Neural cell (in vitro differentiated cells): ENCODE measurements around the gene MPLKIP. TPM values are rescaled to one million over a fixed set of nuclear protein-coding genes. Genes with fewer than 3 reads are reported as not detected.

ENCODE experiments used
- H2AFZ ChIP-seq: fragments of 200-600, 300-800 bp; sonication (generic), shearing (Covaris generic); 2 replicates; pipeline ENCODE4 v1.6.0; 2014; ENCODE audit warnings: low read depth, mild to moderate bottlenecking, antibody characterized with exemption, low read length, moderate library complexity
- H3F3A ChIP-seq: fragments of 200-600 bp; shearing (Covaris generic); 2 replicates; pipeline ENCODE4 v1.6.1; 2016; ENCODE audit warnings: mild to moderate bottlenecking, moderate library complexity, mixed read lengths, antibody characterized with exemption, low read length; ENCODE audit not compliant: insufficient read depth, poor library complexity, severe bottlenecking
- H3K27ac ChIP-seq: fragments of 200-600, 300-800 bp; sonication (generic), shearing (Covaris generic); 2 replicates; pipeline ENCODE4 v1.5.1; 2014; ENCODE audit warnings: mild to moderate bottlenecking, low read length, moderate library complexity
- H3K27me3 ChIP-seq: fragments of 300-800, 200-600 bp; sonication (generic), shearing (Covaris generic); 2 replicates; pipeline ENCODE4 v1.6.0; 2014; ENCODE audit warnings: mild to moderate bottlenecking, low read depth, low read length, moderate library complexity; ENCODE audit not compliant: insufficient read depth
- H3K36me3 ChIP-seq: fragments of 300-800, 200-600 bp; sonication (generic), shearing (Covaris generic); 2 replicates; pipeline ENCODE4 v1.5.1; 2014; ENCODE audit warnings: mild to moderate bottlenecking, antibody characterized with exemption, low read length, moderate library complexity; ENCODE audit not compliant: insufficient read depth
- H3K4me2 ChIP-seq: fragments of 300-800, 200-600 bp; sonication (generic), shearing (Covaris generic); 2 replicates; pipeline ENCODE4 v1.6.0; 2014; ENCODE audit warnings: mild to moderate bottlenecking, low read length
- H3K4me3 ChIP-seq: fragments of 300-800, 200-600 bp; sonication (generic), shearing (Covaris generic); 2 replicates; pipeline ENCODE4 v1.5.1; 2014; ENCODE audit warnings: mild to moderate bottlenecking, low read length, moderate library complexity
- H3K79me2 ChIP-seq: fragments of 200-600 bp; shearing (Covaris generic); replicated peaks from 2 replicates; pipeline ENCODE4 v1.6.0; 2014; ENCODE audit warnings: mild to moderate bottlenecking, low read length, moderate library complexity; ENCODE audit not compliant: insufficient read depth
- H3K9ac ChIP-seq: fragments of 300-800, 200-600 bp; sonication (generic), shearing (Covaris generic); 2 replicates; pipeline ENCODE4 v1.6.1; 2016; ENCODE audit warnings: mild to moderate bottlenecking, low read length, mixed read lengths
- H3K9me2 ChIP-seq: fragments of 200-600 bp; shearing (Covaris generic); 2 replicates; pipeline ENCODE4 v1.6.1; 2016; ENCODE audit warnings: mild to moderate bottlenecking, low read length, mixed read lengths; ENCODE audit not compliant: insufficient read depth
- H3K9me3 ChIP-seq: fragments of 200-600, 300-800 bp; sonication (generic), shearing (Covaris generic); 2 replicates; pipeline ENCODE4 v1.6.1; 2016; ENCODE audit warnings: mild to moderate bottlenecking, mixed run types, low read length, moderate library complexity, mixed read lengths
- H4K20me1 ChIP-seq: fragments of 200-600 bp; shearing (Covaris generic); 2 replicates; pipeline ENCODE4 v1.6.1; 2016; ENCODE audit warnings: mild to moderate bottlenecking, mixed run types; ENCODE audit not compliant: insufficient read depth
- EP300 ChIP-seq: fragments of 450-650 bp; conservative IDR thresholded peaks from 2 replicates; pipeline ENCODE4 v1.6.1; 2014; ENCODE audit warnings: antibody characterized with exemption, mild to moderate bottlenecking, moderate library complexity; ENCODE audit not compliant: poor library complexity, severe bottlenecking
- EZH2 ChIP-seq: fragments of 200-600, 300-800 bp; shearing (Covaris generic), sonication (generic); IDR thresholded peaks from 2 replicates; pipeline ENCODE4 v1.6.1; 2014; ENCODE audit warnings: antibody characterized with exemption, low read length, borderline replicate concordance, mild to moderate bottlenecking; ENCODE audit not compliant: insufficient read depth, poor library complexity, severe bottlenecking
- MXI1 ChIP-seq: fragments of 450-650 bp; conservative IDR thresholded peaks from 2 replicates; pipeline ENCODE4 v1.6.1; 2014; ENCODE audit warnings: antibody characterized with exemption, mild to moderate bottlenecking; ENCODE audit not compliant: poor library complexity, severe bottlenecking
- POLR2AphosphoS5 ChIP-seq: IDR thresholded peaks from 2 replicates; pipeline ENCODE4 v1.6.1; 2012
- RAD21 ChIP-seq: fragments of 450-650 bp; conservative IDR thresholded peaks from 2 replicates; pipeline ENCODE4 v1.6.1; 2014; ENCODE audit warnings: antibody characterized with exemption, mild to moderate bottlenecking, moderate library complexity
- SMC3 ChIP-seq: fragments of 450-650 bp; conservative IDR thresholded peaks from 2 replicates; pipeline ENCODE4 v1.6.1; 2014; ENCODE audit warnings: antibody characterized with exemption, mild to moderate bottlenecking, moderate library complexity; ENCODE audit not compliant: poor library complexity
- TAF1 ChIP-seq: IDR thresholded peaks from 2 replicates; pipeline ENCODE4 v1.6.1; 2012; ENCODE audit warnings: low read depth
- polyA plus RNA-seq: library from polyadenylated mRNA; depleted of rRNA; stranded (reverse); fragments of >200 nt; gene quantifications from 2 replicates; pipeline ENCODE4 v1.2.3, GENCODE V29; 2014
- TF ChIP-seq, protein P1 (sequence below): IDR thresholded peaks from 2 replicates; pipeline ENCODE4 v1.6.1; 2012; ENCODE audit warnings: borderline replicate concordance
- TF ChIP-seq, protein P2 (sequence below): fragments of 450-650 bp; IDR thresholded peaks from 2 replicates; pipeline ENCODE4 v1.5.1; 2014; ENCODE audit warnings: antibody characterized with exemption, mild to moderate bottlenecking, moderate library complexity; ENCODE audit not compliant: poor library complexity, severe bottlenecking

The MPLKIP gene
- polyA plus RNA-seq, 1 donor from 2014 or later = 54.6 TPM

GRCh38 chr7:40101201-40101600, 33.2 kb downstream of the MPLKIP start:
- no peak overlapping the region for H3K4me3 ChIP-seq
- no peaks in the 10 kb centered on the region for H3K9me2 ChIP-seq
- H3K27ac ChIP-seq = no peak overlapping the region
- H3K27me3 ChIP-seq = no peaks in the 10 kb centered on the region
- H3K9me3 ChIP-seq = no peaks in the 10 kb centered on the region
- H3F3A ChIP-seq = no peaks in the 10 kb centered on the region
- H3K79me2 ChIP-seq = no peaks in the 10 kb centered on the region
- H4K20me1 ChIP-seq = no peaks in the 10 kb centered on the region
- H3K4me2 ChIP-seq = no peak overlapping the region
- no peak for TF ChIP-seq RAD21
- TF ChIP-seq, protein P1, sequence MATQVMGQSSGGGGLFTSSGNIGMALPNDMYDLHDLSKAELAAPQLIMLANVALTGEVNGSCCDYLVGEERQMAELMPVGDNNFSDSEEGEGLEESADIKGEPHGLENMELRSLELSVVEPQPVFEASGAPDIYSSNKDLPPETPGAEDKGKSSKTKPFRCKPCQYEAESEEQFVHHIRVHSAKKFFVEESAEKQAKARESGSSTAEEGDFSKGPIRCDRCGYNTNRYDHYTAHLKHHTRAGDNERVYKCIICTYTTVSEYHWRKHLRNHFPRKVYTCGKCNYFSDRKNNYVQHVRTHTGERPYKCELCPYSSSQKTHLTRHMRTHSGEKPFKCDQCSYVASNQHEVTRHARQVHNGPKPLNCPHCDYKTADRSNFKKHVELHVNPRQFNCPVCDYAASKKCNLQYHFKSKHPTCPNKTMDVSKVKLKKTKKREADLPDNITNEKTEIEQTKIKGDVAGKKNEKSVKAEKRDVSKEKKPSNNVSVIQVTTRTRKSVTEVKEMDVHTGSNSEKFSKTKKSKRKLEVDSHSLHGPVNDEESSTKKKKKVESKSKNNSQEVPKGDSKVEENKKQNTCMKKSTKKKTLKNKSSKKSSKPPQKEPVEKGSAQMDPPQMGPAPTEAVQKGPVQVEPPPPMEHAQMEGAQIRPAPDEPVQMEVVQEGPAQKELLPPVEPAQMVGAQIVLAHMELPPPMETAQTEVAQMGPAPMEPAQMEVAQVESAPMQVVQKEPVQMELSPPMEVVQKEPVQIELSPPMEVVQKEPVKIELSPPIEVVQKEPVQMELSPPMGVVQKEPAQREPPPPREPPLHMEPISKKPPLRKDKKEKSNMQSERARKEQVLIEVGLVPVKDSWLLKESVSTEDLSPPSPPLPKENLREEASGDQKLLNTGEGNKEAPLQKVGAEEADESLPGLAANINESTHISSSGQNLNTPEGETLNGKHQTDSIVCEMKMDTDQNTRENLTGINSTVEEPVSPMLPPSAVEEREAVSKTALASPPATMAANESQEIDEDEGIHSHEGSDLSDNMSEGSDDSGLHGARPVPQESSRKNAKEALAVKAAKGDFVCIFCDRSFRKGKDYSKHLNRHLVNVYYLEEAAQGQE = no peak
- TF ChIP-seq EZH2 = no peak
- TF ChIP-seq EP300 = no peak
- TF ChIP-seq, protein P2, sequence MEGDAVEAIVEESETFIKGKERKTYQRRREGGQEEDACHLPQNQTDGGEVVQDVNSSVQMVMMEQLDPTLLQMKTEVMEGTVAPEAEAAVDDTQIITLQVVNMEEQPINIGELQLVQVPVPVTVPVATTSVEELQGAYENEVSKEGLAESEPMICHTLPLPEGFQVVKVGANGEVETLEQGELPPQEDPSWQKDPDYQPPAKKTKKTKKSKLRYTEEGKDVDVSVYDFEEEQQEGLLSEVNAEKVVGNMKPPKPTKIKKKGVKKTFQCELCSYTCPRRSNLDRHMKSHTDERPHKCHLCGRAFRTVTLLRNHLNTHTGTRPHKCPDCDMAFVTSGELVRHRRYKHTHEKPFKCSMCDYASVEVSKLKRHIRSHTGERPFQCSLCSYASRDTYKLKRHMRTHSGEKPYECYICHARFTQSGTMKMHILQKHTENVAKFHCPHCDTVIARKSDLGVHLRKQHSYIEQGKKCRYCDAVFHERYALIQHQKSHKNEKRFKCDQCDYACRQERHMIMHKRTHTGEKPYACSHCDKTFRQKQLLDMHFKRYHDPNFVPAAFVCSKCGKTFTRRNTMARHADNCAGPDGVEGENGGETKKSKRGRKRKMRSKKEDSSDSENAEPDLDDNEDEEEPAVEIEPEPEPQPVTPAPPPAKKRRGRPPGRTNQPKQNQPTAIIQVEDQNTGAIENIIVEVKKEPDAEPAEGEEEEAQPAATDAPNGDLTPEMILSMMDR = no peak
- no peak for TF ChIP-seq POLR2AphosphoS5
- TF ChIP-seq SMC3 = no peak
- TF ChIP-seq TAF1 = no peak
- TF ChIP-seq MXI1 = no peak
- no peak overlapping the region for H2AFZ ChIP-seq
- no peaks in the 10 kb centered on the region for H3K36me3 ChIP-seq
- no peak overlapping the region for H3K9ac ChIP-seq

DNA sequence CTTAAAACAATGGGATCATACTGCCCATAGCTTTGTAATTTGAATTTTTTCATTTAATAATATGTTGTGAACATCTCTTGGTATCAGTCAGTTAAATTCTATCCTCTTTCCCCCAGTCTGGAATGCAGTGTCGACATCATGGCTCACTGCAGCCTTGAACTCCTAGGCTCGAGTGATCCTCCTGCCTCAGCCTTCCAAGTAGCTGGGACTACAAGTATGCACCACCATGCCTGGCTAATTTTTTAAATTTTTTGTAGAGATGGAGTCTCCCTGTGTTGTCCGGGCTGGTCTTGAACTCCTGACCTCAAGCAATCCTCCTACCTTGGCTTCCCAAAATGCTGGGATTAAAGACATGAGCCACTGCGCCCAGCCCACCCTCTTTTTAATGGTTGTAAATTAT, 34.6 kb downstream of the MPLKIP start:
- H3K36me3 ChIP-seq = peaks cover 11% of the 10 kb centered on the region
- H3K79me2 ChIP-seq = no peaks in the 10 kb centered on the region
- no peak overlapping the region for H2AFZ ChIP-seq
- H3F3A ChIP-seq = no peaks in the 10 kb centered on the region
- H3K27ac ChIP-seq = no peak overlapping the region
- H3K9me3 ChIP-seq = no peaks in the 10 kb centered on the region
- no peak overlapping the region for H3K9ac ChIP-seq
- H3K27me3 ChIP-seq = no peaks in the 10 kb centered on the region
- H3K4me2 ChIP-seq = no peak overlapping the region
- no peaks in the 10 kb centered on the region for H3K9me2 ChIP-seq
- H4K20me1 ChIP-seq = no peaks in the 10 kb centered on the region
- TF ChIP-seq EZH2 = no peak
- H3K4me3 ChIP-seq = no peak overlapping the region

GRCh38 chr7:40098810-40099209, 35.6 kb downstream of the MPLKIP start:
- no peak for TF ChIP-seq TAF1
- no peak for TF ChIP-seq EZH2
- TF ChIP-seq, protein P1 = no peak
- no peak for TF ChIP-seq POLR2AphosphoS5
- TF ChIP-seq RAD21 = no peak
- TF ChIP-seq, protein P2 = no peak
- TF ChIP-seq EP300 = no peak
- H3K4me3 ChIP-seq = no peak overlapping the region
- peaks cover 11% of the 10 kb centered on the region for H3K36me3 ChIP-seq
- no peaks in the 10 kb centered on the region for H3K9me3 ChIP-seq
- H3K9me2 ChIP-seq = no peaks in the 10 kb centered on the region
- no peak overlapping the region for H3K4me2 ChIP-seq
- H3K27ac ChIP-seq = no peak overlapping the region
- no peaks in the 10 kb centered on the region for H4K20me1 ChIP-seq
- H2AFZ ChIP-seq = no peak overlapping the region
- no peaks in the 10 kb centered on the region for H3F3A ChIP-seq
- H3K27me3 ChIP-seq = no peaks in the 10 kb centered on the region
- H3K9ac ChIP-seq = no peak overlapping the region
- no peaks in the 10 kb centered on the region for H3K79me2 ChIP-seq
